LNCAP (cell line): Measurements from ENCODE around the gene HTR3A.

Experiments used
- TF ChIP-seq, protein P1 (sequence below): fragments of 450-650 bp; IDR thresholded peaks from 2 replicates; pipeline ENCODE4 v1.5.1; 2017; ENCODE audit warnings: mild to moderate bottlenecking

HTR3A gene

DNA sequence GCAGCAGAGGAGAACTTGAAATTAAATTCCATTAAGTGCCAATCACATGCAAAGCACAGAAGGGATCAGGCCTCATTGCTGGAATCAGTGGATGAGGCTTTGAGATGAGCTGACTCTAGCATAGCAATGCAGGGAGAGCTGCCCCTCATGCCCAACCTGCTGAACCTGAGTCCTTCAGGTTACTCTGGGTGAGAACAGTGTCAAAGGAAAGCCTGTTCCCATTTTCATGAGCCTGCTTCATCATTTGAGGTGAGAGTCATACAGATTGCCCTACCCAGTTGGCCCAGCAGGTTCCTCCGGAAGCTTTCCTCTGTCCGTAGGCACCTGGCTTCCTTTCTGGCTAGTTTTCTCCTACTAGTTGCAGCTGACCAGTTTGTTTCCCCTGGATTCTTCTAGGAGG lies 58.7 kb downstream of the HTR3A start:
- TF ChIP-seq, protein P1, sequence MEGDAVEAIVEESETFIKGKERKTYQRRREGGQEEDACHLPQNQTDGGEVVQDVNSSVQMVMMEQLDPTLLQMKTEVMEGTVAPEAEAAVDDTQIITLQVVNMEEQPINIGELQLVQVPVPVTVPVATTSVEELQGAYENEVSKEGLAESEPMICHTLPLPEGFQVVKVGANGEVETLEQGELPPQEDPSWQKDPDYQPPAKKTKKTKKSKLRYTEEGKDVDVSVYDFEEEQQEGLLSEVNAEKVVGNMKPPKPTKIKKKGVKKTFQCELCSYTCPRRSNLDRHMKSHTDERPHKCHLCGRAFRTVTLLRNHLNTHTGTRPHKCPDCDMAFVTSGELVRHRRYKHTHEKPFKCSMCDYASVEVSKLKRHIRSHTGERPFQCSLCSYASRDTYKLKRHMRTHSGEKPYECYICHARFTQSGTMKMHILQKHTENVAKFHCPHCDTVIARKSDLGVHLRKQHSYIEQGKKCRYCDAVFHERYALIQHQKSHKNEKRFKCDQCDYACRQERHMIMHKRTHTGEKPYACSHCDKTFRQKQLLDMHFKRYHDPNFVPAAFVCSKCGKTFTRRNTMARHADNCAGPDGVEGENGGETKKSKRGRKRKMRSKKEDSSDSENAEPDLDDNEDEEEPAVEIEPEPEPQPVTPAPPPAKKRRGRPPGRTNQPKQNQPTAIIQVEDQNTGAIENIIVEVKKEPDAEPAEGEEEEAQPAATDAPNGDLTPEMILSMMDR = no peak

- TF ChIP-seq, protein P1 = no peak
Measured at GRCh38 chr11:114034956-114035355, 60.0 kb downstream of the HTR3A start.

DNA sequence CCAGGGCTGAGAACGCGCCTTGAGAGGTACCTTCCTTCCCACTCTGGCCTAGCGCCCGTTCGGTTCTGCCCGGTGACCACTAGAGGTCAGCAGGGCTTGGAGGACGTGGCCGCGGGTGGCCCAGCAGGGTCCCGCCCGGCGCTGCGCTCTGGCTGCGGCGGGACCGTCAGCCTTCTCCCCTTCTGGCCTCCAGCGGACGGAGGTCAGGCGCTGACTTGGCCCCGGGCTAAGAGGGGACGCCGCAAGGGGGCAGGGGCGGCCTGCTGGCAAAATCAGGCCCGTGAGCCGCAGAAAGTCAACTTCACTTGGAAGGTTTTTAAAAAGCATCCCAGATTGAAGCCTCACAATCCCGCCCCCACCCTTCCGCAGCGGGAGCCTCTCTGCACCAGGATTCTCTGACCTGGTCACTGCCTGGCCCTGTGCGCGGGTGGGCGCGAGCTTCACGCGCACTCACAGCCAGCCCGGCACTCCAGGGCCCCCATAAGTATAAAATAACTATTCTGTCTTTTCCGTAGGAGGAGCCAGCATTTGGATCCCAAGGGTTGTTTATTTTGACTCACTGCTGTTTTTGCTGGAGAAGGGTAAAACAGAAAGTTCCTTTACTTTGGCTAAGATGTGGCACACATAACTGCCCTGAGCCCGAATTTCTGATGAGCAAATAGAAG lies 61.4 kb downstream of the HTR3A start:
- TF ChIP-seq, protein P1 = peak; percentile 93

DNA sequence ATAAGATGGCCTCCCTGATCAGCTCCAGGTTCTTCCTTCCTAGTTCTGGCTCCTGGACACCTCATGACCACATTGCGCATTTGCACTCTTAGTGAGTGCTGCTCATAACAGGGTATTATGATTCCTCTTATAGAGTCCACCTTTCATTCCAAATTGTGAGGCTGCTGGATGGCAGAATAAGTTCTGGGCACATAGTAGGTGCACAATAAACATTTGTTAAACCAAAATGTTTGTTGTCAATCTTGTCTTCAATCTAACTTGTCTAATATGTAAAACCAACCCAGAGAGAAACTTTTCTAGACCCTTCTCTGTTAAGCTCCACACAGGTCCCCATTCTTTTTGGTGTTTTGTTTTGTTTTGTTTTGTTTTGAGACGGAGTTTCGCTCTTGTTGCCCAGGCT lies 62.0 kb downstream of the HTR3A start:
- TF ChIP-seq, protein P1 = no peak

GRCh38 chr11:114039551-114039950 lies 64.6 kb downstream of the HTR3A start:
- TF ChIP-seq, protein P1 = no peak
